ENCODE measurements around the gene NEK6.

DNA sequence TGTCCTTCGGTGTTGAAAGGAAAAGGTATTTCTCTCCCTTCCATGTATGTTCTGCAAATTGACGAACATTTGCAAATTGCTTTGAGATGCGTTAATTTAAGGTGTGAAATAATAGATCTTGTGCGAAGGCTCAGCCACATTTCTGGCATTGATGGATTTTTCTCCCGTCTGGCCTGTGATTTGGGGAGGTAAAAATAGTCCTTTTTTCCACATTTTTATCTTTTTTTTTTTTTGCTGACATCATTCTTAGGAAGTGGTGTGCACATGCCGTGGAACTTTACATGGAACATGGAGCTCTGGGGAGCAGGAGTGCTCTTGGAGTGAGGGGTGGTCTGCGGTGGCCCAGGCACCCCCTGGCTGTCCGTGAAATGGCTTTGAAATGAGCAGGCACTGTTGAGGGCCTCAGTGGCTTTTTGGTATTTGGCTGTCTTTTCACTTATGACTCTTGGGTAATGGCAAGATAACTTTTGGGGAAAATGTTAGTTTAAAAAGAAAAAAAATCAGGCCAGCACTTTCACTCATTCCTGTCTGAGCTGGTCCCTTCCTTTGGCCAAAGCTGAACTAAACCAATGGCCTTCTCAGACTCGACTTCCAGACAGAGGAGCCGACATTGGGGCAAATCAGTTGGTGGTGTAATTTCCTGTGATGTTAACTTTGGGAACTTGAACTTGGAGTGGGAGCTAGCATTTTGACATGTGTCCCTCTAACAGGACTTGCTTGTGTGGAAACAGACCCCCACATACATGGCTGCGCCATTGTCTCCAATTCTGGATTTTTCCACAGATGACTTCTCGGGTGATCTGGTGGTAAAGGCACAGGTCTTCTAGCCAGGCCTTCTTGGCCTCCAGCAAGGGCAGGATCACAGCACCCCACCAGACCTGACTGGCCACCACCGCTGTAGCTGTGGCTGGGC, 4.2 kb downstream of the NEK6 start:
- TF ChIP-seq CTCF (IDR thresholded peaks at IDR 0.05) (no peak), POLR2A (IDR thresholded peaks at IDR 0.05; ENCODE audit: low read length) (no peak)
